NCI-H1694 treated with DMSO at 0.1 percent for 48 hours (cell line): ENCODE data around the gene PARM1.

Source experiments
- DNase-seq: peaks from one replicate; lab custom pipeline; 2025; lab: John Stamatoyannopoulos, UW

Gene PARM1, protein sequence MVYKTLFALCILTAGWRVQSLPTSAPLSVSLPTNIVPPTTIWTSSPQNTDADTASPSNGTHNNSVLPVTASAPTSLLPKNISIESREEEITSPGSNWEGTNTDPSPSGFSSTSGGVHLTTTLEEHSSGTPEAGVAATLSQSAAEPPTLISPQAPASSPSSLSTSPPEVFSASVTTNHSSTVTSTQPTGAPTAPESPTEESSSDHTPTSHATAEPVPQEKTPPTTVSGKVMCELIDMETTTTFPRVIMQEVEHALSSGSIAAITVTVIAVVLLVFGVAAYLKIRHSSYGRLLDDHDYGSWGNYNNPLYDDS

DNA sequence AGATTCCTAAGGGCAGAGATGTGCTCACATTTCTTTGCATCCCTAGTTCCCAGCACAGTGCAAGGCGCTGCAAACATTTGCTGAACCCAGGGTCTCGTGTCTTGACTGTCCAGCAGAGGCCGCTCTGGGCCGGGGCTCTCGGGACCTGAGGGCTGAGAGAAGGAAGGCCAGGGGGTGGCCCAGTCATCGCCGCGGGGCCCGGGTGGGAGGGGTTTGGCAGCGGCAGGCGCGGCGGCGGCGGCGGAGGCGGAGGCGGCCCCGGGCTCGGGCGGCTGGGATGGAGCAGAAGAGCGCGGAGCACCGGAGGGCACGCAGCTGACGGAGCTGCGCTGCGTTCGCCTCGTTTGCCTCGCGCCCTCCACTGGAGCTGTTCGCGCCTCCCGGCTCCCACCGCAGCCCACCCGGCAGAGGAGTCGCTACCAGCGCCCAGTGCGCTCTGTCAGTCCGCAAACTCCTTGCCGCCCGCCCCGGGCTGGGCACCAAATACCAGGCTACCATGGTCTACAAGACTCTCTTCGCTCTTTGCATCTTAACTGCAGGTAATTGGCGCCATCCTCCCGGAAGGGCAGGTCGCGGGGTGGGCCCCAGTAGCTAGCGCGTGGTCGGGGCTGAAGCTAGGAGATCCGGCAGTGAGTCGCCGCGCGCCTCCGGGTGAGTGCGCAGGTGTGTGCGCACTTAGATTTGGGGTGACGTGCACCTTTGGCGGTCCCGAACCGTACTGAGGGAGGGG is at the start of gene PARM1:
Gene PARM1, plus strand, starts transcription at position 285 of the 730 bp plus-strand sequence. Its CDS starts 212 bp downstream, at position 497.
- DNase-seq: peak; percentile 67

DNA sequence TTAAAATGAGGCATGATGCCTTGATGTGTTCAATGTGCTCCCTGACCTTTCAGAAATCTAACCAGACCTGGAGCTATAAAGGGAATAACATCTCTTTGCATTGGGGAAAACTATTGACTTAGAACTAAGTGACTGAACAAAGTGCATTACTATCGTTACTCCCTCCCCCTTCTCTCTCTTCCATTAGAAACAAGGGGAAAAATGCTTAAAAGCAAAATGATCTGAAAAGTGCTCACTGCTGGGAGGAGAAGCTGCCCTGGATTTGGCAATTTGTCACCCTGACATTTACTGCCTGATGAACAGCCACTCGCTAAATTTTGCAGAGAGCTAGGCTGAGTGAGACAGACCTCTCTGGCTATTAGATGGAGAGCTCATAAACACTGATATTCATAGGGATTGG is 48.6 kb upstream of the PARM1 start:
- DNase-seq: no peak

DNA sequence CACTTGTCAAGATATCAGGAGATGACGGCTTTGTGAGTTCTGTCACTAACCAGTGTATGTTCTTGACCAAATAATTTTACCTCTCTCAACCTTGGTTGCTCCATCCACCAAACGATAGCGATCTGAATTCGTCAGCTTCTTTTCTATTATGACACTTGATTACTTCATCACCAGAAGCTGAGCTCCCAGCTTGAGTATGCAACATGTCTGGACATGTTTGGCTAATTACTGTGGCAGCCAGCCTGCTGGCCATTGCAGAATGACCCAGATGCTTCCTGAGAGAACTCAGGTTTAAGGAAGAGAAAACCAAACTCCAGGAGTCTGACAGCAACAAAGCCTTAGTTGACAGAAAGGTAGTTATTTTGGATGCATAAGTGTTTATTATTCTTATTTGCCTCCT is 46.4 kb upstream of the PARM1 start:
- DNase-seq: no peak

DNA sequence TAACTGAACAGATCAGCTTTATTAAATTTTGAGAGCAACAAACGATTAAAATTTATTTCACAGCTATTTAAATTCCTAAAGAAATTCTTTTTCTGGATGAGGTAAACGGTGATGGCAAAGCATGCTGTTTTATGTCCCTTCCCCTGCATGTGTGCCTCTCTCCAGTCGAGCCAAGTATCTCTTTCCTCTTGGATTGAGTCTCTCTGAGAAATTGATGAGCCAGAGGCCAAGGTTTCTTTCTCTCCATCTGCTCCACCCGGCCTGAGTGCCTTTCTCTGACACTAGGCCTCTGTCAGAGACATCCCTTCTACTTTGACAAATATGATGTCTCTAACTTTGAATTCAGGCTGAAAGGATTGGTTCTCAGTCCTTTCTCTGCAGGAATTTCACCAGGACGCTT is 42.6 kb upstream of the PARM1 start:
- peak; percentile 9 for DNase-seq

DNA sequence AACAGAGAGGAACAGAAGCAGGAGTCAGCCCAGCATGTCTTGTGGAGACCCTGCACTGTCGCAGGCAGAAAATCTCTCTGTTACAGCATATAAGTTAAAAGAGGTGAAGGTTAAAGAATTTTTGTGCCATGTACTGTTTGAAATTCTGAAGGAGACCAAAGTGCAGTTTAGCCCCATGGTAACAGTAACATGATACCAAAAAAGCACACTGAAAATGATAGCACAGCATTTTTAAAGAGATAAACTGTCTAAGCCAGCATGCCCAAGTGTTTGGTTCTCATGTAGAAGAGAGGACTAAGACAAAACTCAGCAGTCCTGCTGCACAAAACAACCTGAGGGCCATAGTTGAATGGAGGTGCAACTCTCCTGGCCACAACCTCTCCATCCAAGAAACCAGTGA is 41.9 kb upstream of the PARM1 start:
- no peak for DNase-seq

DNA sequence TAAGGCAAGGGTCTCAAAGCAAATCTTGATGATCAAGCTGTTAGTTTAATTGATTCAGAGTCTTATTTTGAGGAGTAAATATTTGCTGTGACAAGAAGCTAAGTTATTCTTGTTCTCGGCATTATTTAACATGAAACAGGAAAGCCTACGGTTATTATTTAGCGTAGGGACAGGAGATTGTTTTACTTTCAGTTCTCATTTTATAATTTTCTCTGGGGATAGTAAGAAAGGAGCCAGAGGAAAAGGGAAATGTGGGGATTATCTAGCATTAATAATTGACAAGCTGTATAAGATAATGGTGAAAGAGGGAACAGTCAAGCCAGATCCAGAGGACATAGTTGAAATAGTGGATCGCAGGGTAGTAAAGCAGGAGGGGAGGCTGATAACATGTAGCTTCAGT is 39.7 kb upstream of the PARM1 start:
- DNase-seq: no peak

- DNase-seq: no peak
Observed at GRCh38 chr4:74896595-74896994, 36.3 kb upstream of the PARM1 start.

- DNase-seq: no peak
Observed at GRCh38 chr4:74897386-74897785, 35.5 kb upstream of the PARM1 start.

- no peak for DNase-seq
Observed at GRCh38 chr4:74900862-74901261, 32.1 kb upstream of the PARM1 start.

GRCh38 chr4:74904509-74905065 is 28.3 kb upstream of the PARM1 start:
- DNase-seq: no peak

DNA sequence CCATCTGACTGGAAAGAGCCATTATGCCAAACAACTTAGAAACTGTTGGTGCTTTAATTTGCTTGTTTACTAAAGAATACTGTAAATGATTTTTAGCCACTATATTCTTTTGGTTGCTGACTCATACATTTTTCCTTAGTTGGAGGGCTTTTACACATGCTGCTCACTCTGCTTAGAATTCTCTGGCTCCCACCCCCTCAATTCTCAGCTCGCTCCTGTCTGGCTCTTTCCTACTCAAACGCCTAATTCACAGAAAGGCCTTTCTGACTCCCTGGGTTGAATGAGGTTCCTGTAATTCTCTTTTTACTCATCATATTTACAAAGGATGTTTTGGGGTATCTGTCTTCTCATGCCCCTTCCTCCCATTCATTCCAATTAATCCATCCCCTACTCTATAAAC is 26.1 kb upstream of the PARM1 start:
- no peak for DNase-seq

DNA sequence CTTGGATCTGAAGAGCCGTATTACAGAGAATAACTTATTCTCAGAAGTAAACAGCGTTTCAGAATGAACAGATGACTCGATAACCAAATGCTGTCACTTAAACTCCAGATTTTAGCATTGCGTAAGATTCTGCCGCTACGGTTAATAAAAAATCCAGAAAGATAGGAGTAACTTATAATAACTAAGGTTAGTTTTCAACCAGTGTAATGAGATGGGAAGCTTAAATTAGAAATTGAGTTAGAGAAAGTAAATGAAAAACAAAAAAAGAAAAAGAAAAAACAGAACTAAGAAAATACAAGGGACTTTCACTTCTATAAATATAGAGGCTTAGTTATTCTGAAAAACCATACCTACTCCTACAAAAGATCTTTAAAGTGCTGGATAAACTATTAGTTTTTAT is 13.1 kb upstream of the PARM1 start:
- DNase-seq: no peak

GRCh38 chr4:74920704-74921103 is 12.2 kb upstream of the PARM1 start:
- no peak for DNase-seq

DNA sequence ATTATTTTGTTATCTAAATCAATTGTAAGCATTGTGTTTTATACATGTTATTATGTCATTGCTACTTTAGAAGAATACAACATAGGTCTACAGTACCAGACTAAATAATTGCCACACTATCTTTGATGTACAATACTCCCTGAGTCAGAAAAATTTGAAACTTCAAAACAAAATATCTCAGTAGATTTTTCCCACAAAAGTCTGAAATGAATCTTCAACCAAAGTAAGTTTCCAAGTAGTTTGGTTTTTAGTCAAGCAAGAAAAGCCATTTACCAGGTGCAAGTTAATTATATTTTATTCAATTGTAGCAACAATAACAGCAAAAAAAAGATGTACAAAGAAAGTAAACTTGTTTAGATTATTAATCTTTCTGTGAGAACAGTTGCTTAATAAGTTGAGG is 11.4 kb upstream of the PARM1 start:
- no peak for DNase-seq

- DNase-seq: no peak
Observed at GRCh38 chr4:74926007-74926406, 6.9 kb upstream of the PARM1 start.

DNA sequence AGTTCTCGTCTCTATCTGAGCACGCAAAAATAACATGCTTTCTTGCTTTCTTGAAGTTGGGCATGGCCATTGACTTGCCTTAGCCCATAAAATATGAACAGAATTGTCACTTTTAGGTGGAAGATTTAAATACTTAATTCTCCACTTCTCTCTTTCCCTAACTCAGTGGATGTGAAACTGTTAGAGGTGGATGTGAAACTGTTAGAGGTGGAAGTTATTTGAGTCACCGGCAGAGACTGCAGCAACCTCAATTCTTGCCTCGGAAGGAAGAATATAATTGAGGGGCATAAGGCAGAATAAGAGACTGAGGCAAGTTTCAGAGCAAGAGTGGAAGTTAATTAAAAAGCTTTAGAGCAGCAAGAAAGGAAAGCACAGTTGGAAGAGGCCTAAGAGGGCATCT is 2.8 kb upstream of the PARM1 start:
- DNase-seq: no peak

DNA sequence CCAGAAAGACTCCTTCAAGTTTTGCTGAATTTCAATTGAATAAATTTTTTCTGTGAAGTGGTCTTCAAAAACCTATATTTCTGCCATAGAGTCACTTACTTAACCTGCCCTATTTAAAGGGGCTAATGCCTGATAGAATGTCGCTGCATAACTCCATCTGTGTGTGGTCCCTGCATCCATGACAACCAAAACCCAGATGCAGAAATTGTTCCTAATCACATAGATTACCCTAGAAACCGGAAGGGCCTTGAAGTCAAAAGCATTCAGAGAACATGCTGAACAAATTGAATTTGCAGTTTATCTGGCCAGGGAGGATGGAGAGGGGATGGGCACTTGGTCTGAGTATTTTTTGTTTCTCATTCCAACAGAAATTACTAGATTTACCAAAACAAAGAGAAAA is 1.5 kb upstream of the PARM1 start:
- DNase-seq: no peak

DNA sequence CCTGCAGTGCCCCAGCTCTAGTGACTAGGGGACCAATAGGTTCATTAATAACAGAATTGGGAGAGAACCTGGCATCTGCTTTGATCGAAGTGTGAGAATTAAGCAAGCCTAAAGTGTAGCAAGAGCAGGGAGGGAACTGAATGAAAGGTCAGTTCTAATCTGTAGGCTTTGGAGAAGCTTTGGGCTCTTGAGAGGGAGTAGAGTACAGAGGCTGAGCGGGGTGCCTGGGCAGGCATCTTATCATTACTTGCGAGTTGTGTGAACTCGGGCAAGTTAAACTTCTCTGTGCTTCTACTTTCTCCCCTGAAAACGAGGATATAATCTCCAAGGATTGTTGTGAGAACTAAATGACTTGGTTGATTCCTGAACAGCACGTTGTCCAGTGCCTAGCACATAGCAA is 906 bp upstream of the PARM1 start:
- DNase-seq: no peak

- peak; percentile 34 for DNase-seq
Observed at GRCh38 chr4:74933562-74934015, 673 bp downstream of the PARM1 start.

- DNase-seq: peak; percentile 21
Observed at GRCh38 chr4:74934016-74934831, 1.3 kb downstream of the PARM1 start.

DNA sequence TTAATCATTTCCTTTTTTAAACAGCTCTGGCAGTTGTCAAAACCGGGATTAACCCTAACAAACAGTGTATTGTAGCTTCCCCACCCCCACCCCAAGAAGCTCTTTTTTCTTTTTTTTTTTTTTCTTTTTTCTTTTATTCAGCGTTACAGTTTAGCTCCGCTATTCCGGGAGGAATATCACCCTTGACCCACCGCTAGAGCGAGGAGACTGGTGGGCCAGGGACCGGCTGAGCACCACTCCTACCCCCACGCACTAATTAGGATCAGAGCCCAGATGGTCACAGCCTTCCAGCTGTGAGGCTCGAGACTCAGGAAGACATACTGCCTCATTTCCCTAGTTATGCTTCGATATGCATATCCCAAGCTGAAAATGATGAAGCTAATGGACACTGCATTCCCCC is 2.0 kb downstream of the PARM1 start:
- DNase-seq: peak; percentile 25

DNA sequence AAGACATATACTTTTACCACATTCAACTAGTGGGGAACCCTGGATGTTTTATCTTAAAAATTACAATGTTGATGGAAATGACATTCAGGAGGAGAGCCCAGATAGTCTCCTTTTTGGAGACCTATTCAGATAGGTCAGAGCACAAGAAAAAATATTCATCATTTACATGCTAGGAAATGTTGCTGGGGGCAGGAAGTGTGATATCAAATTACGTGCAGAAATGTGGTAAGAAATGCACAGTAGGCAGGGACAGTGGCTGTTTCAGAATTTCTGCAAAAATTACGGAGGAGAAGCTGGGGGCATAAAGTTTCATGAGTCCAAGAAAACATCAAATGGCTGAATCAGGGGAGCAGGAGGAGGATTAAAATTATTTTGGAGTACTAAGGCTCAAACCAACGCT is 8.2 kb downstream of the PARM1 start:
- no peak for DNase-seq
